ENCODE results near the gene SPTBN1.
A peak's percentile ranks its signal among the peaks of the same experiment; 100 is the strongest.

Gene SPTBN1

GRCh38 chr2:54500404-54501205, 44.5 kb downstream of the SPTBN1 start:
- TF ChIP-seq TCF12 (IDR thresholded peaks at IDR 0.05; ENCODE audit: low read depth), result no peak
- no peak for TF ChIP-seq EGR1 (IDR thresholded peaks at IDR 0.05)
- no peak for TF ChIP-seq FOXM1 (IDR thresholded peaks at IDR 0.05; ENCODE audit: borderline replicate concordance, low read depth)
- TF ChIP-seq TAF1 (IDR thresholded peaks at IDR 0.05; ENCODE audit: low read depth), result no peak
- TF ChIP-seq, protein P1, sequence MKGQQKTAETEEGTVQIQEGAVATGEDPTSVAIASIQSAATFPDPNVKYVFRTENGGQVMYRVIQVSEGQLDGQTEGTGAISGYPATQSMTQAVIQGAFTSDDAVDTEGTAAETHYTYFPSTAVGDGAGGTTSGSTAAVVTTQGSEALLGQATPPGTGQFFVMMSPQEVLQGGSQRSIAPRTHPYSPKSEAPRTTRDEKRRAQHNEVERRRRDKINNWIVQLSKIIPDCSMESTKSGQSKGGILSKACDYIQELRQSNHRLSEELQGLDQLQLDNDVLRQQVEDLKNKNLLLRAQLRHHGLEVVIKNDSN (IDR thresholded peaks at IDR 0.05), result no peak

- TF ChIP-seq REST (IDR thresholded peaks at IDR 0.05; ENCODE audit: low read depth), result no peak
- no peak for TF ChIP-seq TCF12 (IDR thresholded peaks at IDR 0.05; ENCODE audit: low read depth)
- TF ChIP-seq EP300 (IDR thresholded peaks at IDR 0.05; ENCODE audit: borderline replicate concordance), result no peak
- no peak for TF ChIP-seq TAF1 (IDR thresholded peaks at IDR 0.05; ENCODE audit: low read depth)
- TF ChIP-seq MAX (IDR thresholded peaks at IDR 0.05), result no peak
- TF ChIP-seq EGR1 (IDR thresholded peaks at IDR 0.05), result no peak
- TF ChIP-seq RAD21 (IDR thresholded peaks at IDR 0.05; ENCODE audit: low read depth), result no peak
- TF ChIP-seq FOXM1 (IDR thresholded peaks at IDR 0.05; ENCODE audit: borderline replicate concordance, low read depth), result no peak
- TF ChIP-seq CEBPB (IDR thresholded peaks at IDR 0.05), result no peak
- no peak for TF ChIP-seq ZBTB7A (IDR thresholded peaks at IDR 0.05; ENCODE audit: low read depth)
- TF ChIP-seq, protein P1 (IDR thresholded peaks at IDR 0.05), result no peak
- TF ChIP-seq YY1 (IDR thresholded peaks at IDR 0.05; ENCODE audit: low read depth), result no peak
- TF ChIP-seq NFIC (IDR thresholded peaks at IDR 0.05), result no peak
- no peak for TF ChIP-seq TEAD4 (IDR thresholded peaks at IDR 0.05)
These were observed 46.6 kb downstream of the SPTBN1 start for GRCh38 chr2:54502731-54503130.

DNA sequence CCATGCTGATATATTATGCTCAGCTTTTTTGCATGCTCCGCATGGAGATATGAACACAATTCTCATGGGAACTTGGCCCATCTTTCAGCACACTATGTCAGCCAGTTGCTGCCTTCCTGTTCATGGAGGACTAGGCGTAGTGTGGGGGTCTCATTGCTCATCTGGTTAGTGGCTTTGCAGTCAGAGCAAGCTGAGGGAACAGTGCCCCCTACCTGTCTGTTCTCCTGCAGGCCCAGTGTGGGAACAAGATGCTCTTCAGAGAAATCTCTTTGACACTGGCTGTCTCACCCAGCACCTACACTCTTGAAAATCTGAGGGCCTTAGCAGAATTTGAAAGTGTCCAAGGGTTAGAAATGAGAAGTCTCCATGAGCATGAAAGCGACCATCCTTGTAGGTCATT, 47.1 kb downstream of the SPTBN1 start:
- TF ChIP-seq RAD21 (IDR thresholded peaks at IDR 0.05; ENCODE audit: low read depth), result peak; percentile 85
- no peak for TF ChIP-seq YY1 (IDR thresholded peaks at IDR 0.05; ENCODE audit: low read depth)

GRCh38 chr2:54503828-54504227, 47.7 kb downstream of the SPTBN1 start:
- TF ChIP-seq TAF1 (IDR thresholded peaks at IDR 0.05; ENCODE audit: low read depth), result no peak
- no peak for TF ChIP-seq CEBPB (IDR thresholded peaks at IDR 0.05)
- TF ChIP-seq EP300 (IDR thresholded peaks at IDR 0.05; ENCODE audit: borderline replicate concordance), result no peak
- no peak for TF ChIP-seq TEAD4 (IDR thresholded peaks at IDR 0.05)
- TF ChIP-seq CREB1 (IDR thresholded peaks at IDR 0.05; ENCODE audit: low read depth), result no peak
- no peak for TF ChIP-seq REST (IDR thresholded peaks at IDR 0.05; ENCODE audit: low read depth)
- no peak for TF ChIP-seq MAX (IDR thresholded peaks at IDR 0.05)
- TF ChIP-seq FOXM1 (IDR thresholded peaks at IDR 0.05; ENCODE audit: borderline replicate concordance, low read depth), result no peak
- TF ChIP-seq TCF12 (IDR thresholded peaks at IDR 0.05; ENCODE audit: low read depth), result no peak
- no peak for TF ChIP-seq EGR1 (IDR thresholded peaks at IDR 0.05)
- no peak for TF ChIP-seq RAD21 (IDR thresholded peaks at IDR 0.05; ENCODE audit: low read depth)
- TF ChIP-seq NFIC (IDR thresholded peaks at IDR 0.05), result no peak
- TF ChIP-seq, protein P1 (IDR thresholded peaks at IDR 0.05), result no peak
- TF ChIP-seq ZBTB7A (IDR thresholded peaks at IDR 0.05; ENCODE audit: low read depth), result no peak

DNA sequence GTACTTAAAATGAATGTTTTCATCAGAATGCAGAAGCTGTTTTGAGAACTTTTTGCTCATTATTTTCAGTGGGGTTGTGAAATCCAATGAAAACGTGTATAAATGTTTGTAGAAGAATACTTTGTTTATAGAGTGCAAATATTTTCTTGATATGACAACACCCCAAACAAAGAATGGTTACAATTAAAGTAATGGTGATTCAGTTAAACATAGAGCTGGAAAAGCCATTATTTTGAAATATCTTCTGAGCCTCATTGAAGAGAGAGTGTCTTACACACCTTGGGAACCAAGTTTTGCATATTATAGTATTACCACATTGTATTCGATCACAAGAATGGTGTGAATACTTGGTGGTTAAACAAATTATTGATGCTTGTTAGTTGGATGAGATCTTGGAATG, 48.7 kb downstream of the SPTBN1 start:
- TF ChIP-seq YY1 (IDR thresholded peaks at IDR 0.05; ENCODE audit: low read depth), result no peak
- TF ChIP-seq, protein P1 (IDR thresholded peaks at IDR 0.05), result no peak
- TF ChIP-seq RAD21 (IDR thresholded peaks at IDR 0.05; ENCODE audit: low read depth), result no peak
- TF ChIP-seq CREB1 (IDR thresholded peaks at IDR 0.05; ENCODE audit: low read depth), result no peak
- no peak for TF ChIP-seq ZBTB7A (IDR thresholded peaks at IDR 0.05; ENCODE audit: low read depth)
- no peak for TF ChIP-seq REST (IDR thresholded peaks at IDR 0.05; ENCODE audit: low read depth)
- no peak for TF ChIP-seq MAX (IDR thresholded peaks at IDR 0.05)
- no peak for TF ChIP-seq CEBPB (IDR thresholded peaks at IDR 0.05)
- no peak for TF ChIP-seq TAF1 (IDR thresholded peaks at IDR 0.05; ENCODE audit: low read depth)
- no peak for TF ChIP-seq FOXM1 (IDR thresholded peaks at IDR 0.05; ENCODE audit: borderline replicate concordance, low read depth)
- TF ChIP-seq TCF12 (IDR thresholded peaks at IDR 0.05; ENCODE audit: low read depth), result no peak
- no peak for TF ChIP-seq TEAD4 (IDR thresholded peaks at IDR 0.05)
- no peak for TF ChIP-seq NFIC (IDR thresholded peaks at IDR 0.05)
- TF ChIP-seq EGR1 (IDR thresholded peaks at IDR 0.05), result no peak
- no peak for TF ChIP-seq EP300 (IDR thresholded peaks at IDR 0.05; ENCODE audit: borderline replicate concordance)
